Measurements from ENCODE around the gene ZNRF3.

The ZNRF3 gene

GRCh38 chr22:29011240-29012100, 128.1 kb downstream of the ZNRF3 start:
- no peak for ATAC-seq
- no peak for TF ChIP-seq ZFP30 (CRISPR knock-in tag; IDR thresholded peaks at IDR 0.05)
- no peak for TF ChIP-seq ZNF8 (CRISPR knock-in tag; IDR thresholded peaks at IDR 0.05)
- no peak for TF ChIP-seq ARNTL (CRISPR knock-in tag; IDR thresholded peaks at IDR 0.05; ENCODE audit: borderline replicate concordance, low read depth)
- no peak for TF ChIP-seq ZC3H10 (CRISPR knock-in tag; IDR thresholded peaks at IDR 0.05)
- TF ChIP-seq, protein P1, sequence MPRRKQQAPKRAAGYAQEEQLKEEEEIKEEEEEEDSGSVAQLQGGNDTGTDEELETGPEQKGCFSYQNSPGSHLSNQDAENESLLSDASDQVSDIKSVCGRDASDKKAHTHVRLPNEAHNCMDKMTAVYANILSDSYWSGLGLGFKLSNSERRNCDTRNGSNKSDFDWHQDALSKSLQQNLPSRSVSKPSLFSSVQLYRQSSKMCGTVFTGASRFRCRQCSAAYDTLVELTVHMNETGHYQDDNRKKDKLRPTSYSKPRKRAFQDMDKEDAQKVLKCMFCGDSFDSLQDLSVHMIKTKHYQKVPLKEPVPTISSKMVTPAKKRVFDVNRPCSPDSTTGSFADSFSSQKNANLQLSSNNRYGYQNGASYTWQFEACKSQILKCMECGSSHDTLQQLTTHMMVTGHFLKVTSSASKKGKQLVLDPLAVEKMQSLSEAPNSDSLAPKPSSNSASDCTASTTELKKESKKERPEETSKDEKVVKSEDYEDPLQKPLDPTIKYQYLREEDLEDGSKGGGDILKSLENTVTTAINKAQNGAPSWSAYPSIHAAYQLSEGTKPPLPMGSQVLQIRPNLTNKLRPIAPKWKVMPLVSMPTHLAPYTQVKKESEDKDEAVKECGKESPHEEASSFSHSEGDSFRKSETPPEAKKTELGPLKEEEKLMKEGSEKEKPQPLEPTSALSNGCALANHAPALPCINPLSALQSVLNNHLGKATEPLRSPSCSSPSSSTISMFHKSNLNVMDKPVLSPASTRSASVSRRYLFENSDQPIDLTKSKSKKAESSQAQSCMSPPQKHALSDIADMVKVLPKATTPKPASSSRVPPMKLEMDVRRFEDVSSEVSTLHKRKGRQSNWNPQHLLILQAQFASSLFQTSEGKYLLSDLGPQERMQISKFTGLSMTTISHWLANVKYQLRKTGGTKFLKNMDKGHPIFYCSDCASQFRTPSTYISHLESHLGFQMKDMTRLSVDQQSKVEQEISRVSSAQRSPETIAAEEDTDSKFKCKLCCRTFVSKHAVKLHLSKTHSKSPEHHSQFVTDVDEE (CRISPR knock-in tag; IDR thresholded peaks at IDR 0.05), result no peak
- TF ChIP-seq, protein P2, sequence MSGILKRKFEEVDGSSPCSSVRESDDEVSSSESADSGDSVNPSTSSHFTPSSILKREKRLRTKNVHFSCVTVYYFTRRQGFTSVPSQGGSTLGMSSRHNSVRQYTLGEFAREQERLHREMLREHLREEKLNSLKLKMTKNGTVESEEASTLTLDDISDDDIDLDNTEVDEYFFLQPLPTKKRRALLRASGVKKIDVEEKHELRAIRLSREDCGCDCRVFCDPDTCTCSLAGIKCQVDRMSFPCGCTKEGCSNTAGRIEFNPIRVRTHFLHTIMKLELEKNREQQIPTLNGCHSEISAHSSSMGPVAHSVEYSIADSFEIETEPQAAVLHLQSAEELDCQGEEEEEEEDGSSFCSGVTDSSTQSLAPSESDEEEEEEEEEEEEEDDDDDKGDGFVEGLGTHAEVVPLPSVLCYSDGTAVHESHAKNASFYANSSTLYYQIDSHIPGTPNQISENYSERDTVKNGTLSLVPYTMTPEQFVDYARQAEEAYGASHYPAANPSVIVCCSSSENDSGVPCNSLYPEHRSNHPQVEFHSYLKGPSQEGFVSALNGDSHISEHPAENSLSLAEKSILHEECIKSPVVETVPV (CRISPR knock-in tag; IDR thresholded peaks at IDR 0.05), result no peak
- no peak for TF ChIP-seq OSR1 (CRISPR knock-in tag; IDR thresholded peaks at IDR 0.05)
- no peak for TF ChIP-seq TOX (CRISPR knock-in tag; IDR thresholded peaks at IDR 0.05; ENCODE audit: borderline replicate concordance)
- no peak for TF ChIP-seq TCF4 (CRISPR knock-in tag; IDR thresholded peaks at IDR 0.05; ENCODE audit: borderline replicate concordance)

- TF ChIP-seq, protein P3, sequence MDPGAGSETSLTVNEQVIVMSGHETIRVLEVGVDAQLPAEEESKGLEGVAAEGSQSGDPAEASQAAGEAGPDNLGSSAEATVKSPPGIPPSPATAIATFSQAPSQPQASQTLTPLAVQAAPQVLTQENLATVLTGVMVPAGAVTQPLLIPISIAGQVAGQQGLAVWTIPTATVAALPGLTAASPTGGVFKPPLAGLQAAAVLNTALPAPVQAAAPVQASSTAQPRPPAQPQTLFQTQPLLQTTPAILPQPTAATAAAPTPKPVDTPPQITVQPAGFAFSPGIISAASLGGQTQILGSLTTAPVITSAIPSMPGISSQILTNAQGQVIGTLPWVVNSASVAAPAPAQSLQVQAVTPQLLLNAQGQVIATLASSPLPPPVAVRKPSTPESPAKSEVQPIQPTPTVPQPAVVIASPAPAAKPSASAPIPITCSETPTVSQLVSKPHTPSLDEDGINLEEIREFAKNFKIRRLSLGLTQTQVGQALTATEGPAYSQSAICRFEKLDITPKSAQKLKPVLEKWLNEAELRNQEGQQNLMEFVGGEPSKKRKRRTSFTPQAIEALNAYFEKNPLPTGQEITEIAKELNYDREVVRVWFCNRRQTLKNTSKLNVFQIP (CRISPR knock-in tag; IDR thresholded peaks at IDR 0.05; ENCODE audit: borderline replicate concordance, low read depth), result no peak
- TF ChIP-seq, protein P4, sequence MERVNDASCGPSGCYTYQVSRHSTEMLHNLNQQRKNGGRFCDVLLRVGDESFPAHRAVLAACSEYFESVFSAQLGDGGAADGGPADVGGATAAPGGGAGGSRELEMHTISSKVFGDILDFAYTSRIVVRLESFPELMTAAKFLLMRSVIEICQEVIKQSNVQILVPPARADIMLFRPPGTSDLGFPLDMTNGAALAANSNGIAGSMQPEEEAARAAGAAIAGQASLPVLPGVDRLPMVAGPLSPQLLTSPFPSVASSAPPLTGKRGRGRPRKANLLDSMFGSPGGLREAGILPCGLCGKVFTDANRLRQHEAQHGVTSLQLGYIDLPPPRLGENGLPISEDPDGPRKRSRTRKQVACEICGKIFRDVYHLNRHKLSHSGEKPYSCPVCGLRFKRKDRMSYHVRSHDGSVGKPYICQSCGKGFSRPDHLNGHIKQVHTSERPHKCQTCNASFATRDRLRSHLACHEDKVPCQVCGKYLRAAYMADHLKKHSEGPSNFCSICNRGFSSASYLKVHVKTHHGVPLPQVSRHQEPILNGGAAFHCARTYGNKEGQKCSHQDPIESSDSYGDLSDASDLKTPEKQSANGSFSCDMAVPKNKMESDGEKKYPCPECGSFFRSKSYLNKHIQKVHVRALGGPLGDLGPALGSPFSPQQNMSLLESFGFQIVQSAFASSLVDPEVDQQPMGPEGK (CRISPR knock-in tag; IDR thresholded peaks at IDR 0.05; ENCODE audit: borderline replicate concordance), result no peak
Observed at GRCh38 chr22:29012101-29012433, 128.7 kb downstream of the ZNRF3 start.

GRCh38 chr22:29012952-29013351, 129.6 kb downstream of the ZNRF3 start:
- ATAC-seq, result no peak
- TF ChIP-seq ZFP30 (CRISPR knock-in tag; IDR thresholded peaks at IDR 0.05), result no peak
- TF ChIP-seq PPARA (CRISPR knock-in tag; IDR thresholded peaks at IDR 0.05; ENCODE audit: borderline replicate concordance), result no peak
- TF ChIP-seq ZC3H10 (CRISPR knock-in tag; IDR thresholded peaks at IDR 0.05), result no peak
- no peak for TF ChIP-seq OSR1 (CRISPR knock-in tag; IDR thresholded peaks at IDR 0.05)
- TF ChIP-seq, protein P1 (CRISPR knock-in tag; IDR thresholded peaks at IDR 0.05), result no peak
- TF ChIP-seq ESRRG (CRISPR knock-in tag; IDR thresholded peaks at IDR 0.05), result no peak
- no peak for TF ChIP-seq CREB5 (CRISPR knock-in tag; IDR thresholded peaks at IDR 0.05; ENCODE audit: low read depth)
- no peak for TF ChIP-seq ZNF70 (CRISPR knock-in tag; IDR thresholded peaks at IDR 0.05)
- TF ChIP-seq, protein P3 (CRISPR knock-in tag; IDR thresholded peaks at IDR 0.05; ENCODE audit: borderline replicate concordance, low read depth), result no peak
- no peak for TF ChIP-seq CSDC2 (CRISPR knock-in tag; IDR thresholded peaks at IDR 0.05)
- no peak for TF ChIP-seq RARB (CRISPR knock-in tag; IDR thresholded peaks at IDR 0.05)
- no peak for TF ChIP-seq ZNF565 (CRISPR knock-in tag; conservative IDR thresholded peaks at IDR 0.05; ENCODE audit: low read depth)
- no peak for TF ChIP-seq ISL1 (CRISPR knock-in tag; IDR thresholded peaks at IDR 0.05)
- no peak for TF ChIP-seq ARNTL (CRISPR knock-in tag; IDR thresholded peaks at IDR 0.05; ENCODE audit: borderline replicate concordance, low read depth)
- TF ChIP-seq ZNF8 (CRISPR knock-in tag; IDR thresholded peaks at IDR 0.05), result no peak
- TF ChIP-seq, protein P4 (CRISPR knock-in tag; IDR thresholded peaks at IDR 0.05; ENCODE audit: borderline replicate concordance), result no peak

More at GRCh38 chr22:29012101-29012433, 128.7 kb downstream of the ZNRF3 start:
- no peak for ATAC-seq

Measured in SK-N-SH treated with all-trans-retinoic acid at 6 μM for 48 hours (cell line).